Activated gamma-delta T cell treated with Interleukin-2 at 50 U/mL for 16 hours (primary cell): ENCODE measurements around the gene TSPO.
A peak's percentile ranks its signal among the peaks of the same experiment; 100 is the strongest.
"Not testable (repeated sequence)": the region's sequence is repeated elsewhere in the genome, so short reads cannot be mapped to it uniquely, and the experiment has no call there.

Experiments used
- DNase-seq: peaks from one replicate; pipeline ENCODE4 v3.0.0-alpha.2; 2020

Gene TSPO

GRCh38 chr22:43131773-43132501 is 19.4 kb upstream of the TSPO start:
- DNase-seq, result no peak

GRCh38 chr22:43133401-43133800 is 18.0 kb upstream of the TSPO start:
- no peak for DNase-seq

GRCh38 chr22:43134553-43134952 is 16.8 kb upstream of the TSPO start:
- DNase-seq, result no peak

- no peak for DNase-seq
These were observed 15.8 kb upstream of the TSPO start for GRCh38 chr22:43135565-43135964.

- DNase-seq, result peak; percentile 45
These were observed 15.1 kb upstream of the TSPO start for GRCh38 chr22:43136255-43136654.

- no peak for DNase-seq
These were observed 14.6 kb upstream of the TSPO start for GRCh38 chr22:43136801-43137200.

GRCh38 chr22:43142880-43143562 is 8.3 kb upstream of the TSPO start, which contains the start of gene MCAT:
Gene MCAT (minus strand): TSS chr22:43143398. CDS start chr22:43143348, 50 bp downstream.
- peak; percentile 72 for DNase-seq

- no peak for DNase-seq
These were observed 6.4 kb upstream of the TSPO start for GRCh38 chr22:43144949-43145348.

- not testable (repeated sequence) for DNase-seq
These were observed 6.0 kb upstream of the TSPO start for GRCh38 chr22:43145371-43145770.

GRCh38 chr22:43146332-43146731 is 5.0 kb upstream of the TSPO start:
- DNase-seq, result not testable (repeated sequence)

- no peak for DNase-seq
These were observed 3.5 kb upstream of the TSPO start for GRCh38 chr22:43147821-43148220.

- DNase-seq, result no peak
These were observed 2.8 kb upstream of the TSPO start for GRCh38 chr22:43148581-43148980.

- DNase-seq, result no peak
These were observed 590 bp upstream of the TSPO start for GRCh38 chr22:43150731-43151206.

GRCh38 chr22:43152003-43152356 is 621 bp downstream of the TSPO start:
- no peak for DNase-seq

GRCh38 chr22:43152357-43153071 is 1.2 kb downstream of the TSPO start:
- peak; percentile 57 for DNase-seq

- no peak for DNase-seq
These were observed 2.5 kb downstream of the TSPO start for GRCh38 chr22:43153899-43154298.

- DNase-seq, result no peak
These were observed 3.7 kb downstream of the TSPO start for GRCh38 chr22:43154887-43155536.

- no peak for DNase-seq
These were observed 4.4 kb downstream of the TSPO start for GRCh38 chr22:43155789-43156188.

GRCh38 chr22:43156413-43156812 is 5.1 kb downstream of the TSPO start:
- no peak for DNase-seq

- no peak for DNase-seq
These were observed 6.7 kb downstream of the TSPO start for GRCh38 chr22:43157874-43158546.

GRCh38 chr22:43158778-43159483 is 7.6 kb downstream of the TSPO start:
- DNase-seq, result no peak
